GM19455 (cell line): ENCODE measurements around the gene ARRDC1.
A peak's percentile ranks its signal among the peaks of the same experiment; 100 is the strongest.
"Not testable (repeated sequence)": the region's sequence is repeated elsewhere in the genome, so short reads cannot be mapped to it uniquely, and the experiment has no call there.

ENCODE experiments used
- ATAC-seq: cut with Tn5 transposase; IDR thresholded peaks from one replicate; pipeline ENCODE4 v1.9.1; 2021; ENCODE audit not compliant: unreplicated experiment

ARRDC1 gene

GRCh38 chr9:137611623-137612609 is 6.4 kb downstream of the ARRDC1 start:
- ATAC-seq = no peak

GRCh38 chr9:137612741-137613142 is 7.3 kb downstream of the ARRDC1 start:
- ATAC-seq = no peak

GRCh38 chr9:137613259-137613658 is 7.8 kb downstream of the ARRDC1 start:
- no peak for ATAC-seq

- no peak for ATAC-seq
These were observed 8.4 kb downstream of the ARRDC1 start for GRCh38 chr9:137613738-137614523.

- ATAC-seq = no peak
These were observed 9.3 kb downstream of the ARRDC1 start for GRCh38 chr9:137614631-137615386.

GRCh38 chr9:137615387-137615871 is 9.9 kb downstream of the ARRDC1 start:
- no peak for ATAC-seq

GRCh38 chr9:137618105-137619067 is 12.9 kb downstream of the ARRDC1 start, which contains the start of gene EHMT1:
Gene EHMT1, plus strand, starts transcription at chr9:137619005. Its CDS starts 24 bp downstream, at chr9:137619029.
- peak; percentile 69 for ATAC-seq

- ATAC-seq = peak; percentile 14
These were observed 14.0 kb downstream of the ARRDC1 start for GRCh38 chr9:137619240-137620047.

GRCh38 chr9:137620048-137620405 is 14.5 kb downstream of the ARRDC1 start:
- ATAC-seq = no peak

GRCh38 chr9:137620581-137620980 is 15.1 kb downstream of the ARRDC1 start:
- ATAC-seq = no peak

- no peak for ATAC-seq
These were observed 15.8 kb downstream of the ARRDC1 start for GRCh38 chr9:137621131-137621757.

- ATAC-seq = not testable (repeated sequence)
These were observed 16.7 kb downstream of the ARRDC1 start for GRCh38 chr9:137622211-137622610.

- no peak for ATAC-seq
These were observed 21.0 kb downstream of the ARRDC1 start for GRCh38 chr9:137626464-137626863.

GRCh38 chr9:137627406-137627805 is 21.9 kb downstream of the ARRDC1 start:
- ATAC-seq = not testable (repeated sequence)

- no peak for ATAC-seq
These were observed 24.6 kb downstream of the ARRDC1 start for GRCh38 chr9:137630126-137630525.

- ATAC-seq = no peak
These were observed 25.2 kb downstream of the ARRDC1 start for GRCh38 chr9:137630679-137631078.

GRCh38 chr9:137631345-137632229 is 26.1 kb downstream of the ARRDC1 start:
- ATAC-seq = no peak
